Activated T-helper 9 cell treated with anti-CD3 and anti-CD28 coated beads, Interleukin-2, amount 50 U/mL, for 16 hours (primary cell): ENCODE measurements around the gene INPP5K.
A peak's percentile ranks its signal among the peaks of the same experiment; 100 is the strongest.

Source experiments
- DNase-seq: peaks from one replicate; pipeline ENCODE4 v3.0.0-alpha.2; 2020; ENCODE audit warnings: low read depth

The INPP5K gene

DNA sequence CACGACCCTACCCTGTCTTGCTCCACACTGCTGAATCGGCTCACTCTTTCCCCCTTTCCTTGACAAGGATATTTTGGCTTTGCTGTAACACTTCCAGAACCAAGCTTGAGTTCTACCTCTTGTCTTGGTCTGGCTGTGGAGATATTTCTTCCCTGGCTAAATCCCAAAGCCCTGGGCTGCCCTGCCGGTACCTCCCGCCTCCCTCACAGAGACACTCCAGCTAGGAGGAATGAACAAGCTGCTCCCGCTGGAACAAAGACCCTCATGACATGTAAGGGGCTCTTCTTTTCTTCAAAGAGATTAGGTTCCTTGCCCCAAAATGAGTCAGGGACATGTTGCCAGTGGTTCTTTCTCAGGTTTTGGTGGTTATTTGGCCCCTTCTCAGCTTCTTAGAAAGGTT is 10.8 kb downstream of the INPP5K start:
- no peak for DNase-seq

- no peak for DNase-seq
Measured at GRCh38 chr17:1504866-1505265, 11.5 kb downstream of the INPP5K start.

- DNase-seq: no peak
Measured at GRCh38 chr17:1503699-1504098, 12.7 kb downstream of the INPP5K start.

DNA sequence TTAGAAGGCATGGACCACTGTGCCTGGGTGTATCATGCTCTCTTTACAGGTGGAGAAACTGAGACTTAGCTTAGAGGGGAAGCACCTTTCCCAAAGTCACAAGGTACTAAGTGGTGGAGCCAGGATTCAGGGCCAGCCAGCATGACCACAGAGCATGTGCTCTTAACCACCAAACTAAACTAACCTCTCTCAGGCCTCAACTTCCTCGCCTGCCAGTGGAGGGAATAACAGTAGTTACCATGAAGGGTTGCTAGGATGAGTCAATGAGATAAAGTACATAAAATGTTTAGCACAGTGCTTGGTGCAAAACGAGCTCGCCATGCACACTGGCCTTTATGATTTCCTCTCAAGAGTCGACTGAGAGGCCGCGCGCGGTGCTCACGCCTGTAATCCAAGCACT is 17.5 kb downstream of the INPP5K start:
- no peak for DNase-seq

GRCh38 chr17:1498233-1498632 is 18.2 kb downstream of the INPP5K start:
- no peak for DNase-seq

DNA sequence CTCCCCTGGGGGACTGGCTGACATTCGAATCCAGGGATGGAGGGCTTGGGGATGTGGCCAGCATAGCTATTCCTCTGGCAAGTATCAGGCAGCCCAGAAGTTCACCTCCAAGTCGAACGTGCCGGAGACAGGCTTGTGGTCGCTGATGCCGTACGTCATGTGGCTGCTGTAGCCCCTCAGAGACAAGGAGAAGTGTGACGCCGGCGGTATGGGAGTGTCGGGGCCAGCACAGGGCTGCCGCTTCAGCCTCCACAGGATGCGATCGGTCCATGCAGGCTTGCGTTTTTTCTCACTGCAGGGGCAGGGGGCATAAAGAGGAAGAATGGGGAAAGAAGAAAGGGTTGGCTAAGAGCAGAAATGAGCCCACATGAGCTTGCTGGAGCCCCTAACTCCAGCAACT is 18.6 kb downstream of the INPP5K start:
- DNase-seq: no peak

GRCh38 chr17:1496869-1497268 is 19.5 kb downstream of the INPP5K start:
- DNase-seq: no peak

DNA sequence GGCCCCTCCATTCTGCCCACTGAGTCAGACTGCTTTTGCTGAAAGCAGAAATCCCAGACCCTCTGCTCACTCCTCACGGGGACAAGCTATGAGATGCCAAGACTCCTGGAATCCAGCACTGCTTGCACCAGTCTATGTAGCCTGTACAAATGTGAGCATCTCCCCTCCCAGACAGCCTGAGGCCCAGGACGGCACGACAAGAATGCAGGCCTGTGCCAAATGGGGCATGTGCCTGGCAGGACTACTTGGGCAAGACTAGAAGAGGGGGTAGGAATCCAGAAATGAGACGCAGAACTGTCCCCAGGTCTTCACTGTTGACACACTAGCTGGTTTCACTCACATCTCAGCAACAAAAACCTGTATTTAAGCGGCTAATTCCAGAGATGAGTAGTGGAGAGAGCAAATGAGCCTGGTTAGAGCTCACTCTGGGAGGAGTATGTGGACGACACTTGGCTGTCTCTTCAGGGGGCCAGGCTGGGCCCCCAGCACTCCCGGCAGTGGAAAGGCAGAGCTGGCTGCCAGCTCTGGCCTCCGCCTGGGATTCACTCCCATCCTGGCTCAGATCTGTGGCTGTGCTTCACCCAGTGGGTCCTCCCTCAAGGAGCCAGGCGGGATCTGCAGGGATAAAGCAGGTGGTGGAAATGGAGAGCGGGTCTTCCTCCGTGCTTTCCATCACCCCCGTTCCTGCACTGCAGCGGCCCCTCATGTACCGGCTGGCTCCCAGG is 21.0 kb downstream of the INPP5K start:
- no peak for DNase-seq

DNA sequence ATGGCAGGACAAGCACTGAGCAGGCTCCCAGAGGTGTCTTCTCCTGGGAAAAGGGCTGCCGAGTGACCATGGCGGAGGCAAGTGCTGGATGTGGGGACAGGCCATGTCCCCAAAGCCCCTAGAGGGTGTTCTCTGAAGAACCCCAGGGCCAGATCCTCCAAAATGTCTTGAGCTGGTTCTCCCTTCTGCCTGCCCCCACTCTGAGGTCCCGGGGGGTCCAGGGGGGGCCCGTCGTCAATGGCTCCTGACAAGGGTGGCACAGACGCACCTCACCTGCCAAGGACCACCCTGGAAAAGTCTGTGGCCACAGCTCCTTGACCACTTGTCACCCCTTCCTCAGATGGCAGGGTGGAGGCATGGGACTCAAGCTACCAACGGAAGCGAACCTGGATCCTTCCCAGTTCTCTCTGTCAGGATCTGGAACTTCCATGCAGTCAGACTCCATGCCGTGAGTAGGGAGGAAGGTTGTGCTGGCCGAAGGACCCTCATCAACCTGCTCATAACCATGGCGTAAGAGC is 21.6 kb downstream of the INPP5K start:
- DNase-seq: no peak

- no peak for DNase-seq
Measured at GRCh38 chr17:1494203-1494602, 22.2 kb downstream of the INPP5K start.

GRCh38 chr17:1493291-1493980 is 23.0 kb downstream of the INPP5K start:
- DNase-seq: no peak

DNA sequence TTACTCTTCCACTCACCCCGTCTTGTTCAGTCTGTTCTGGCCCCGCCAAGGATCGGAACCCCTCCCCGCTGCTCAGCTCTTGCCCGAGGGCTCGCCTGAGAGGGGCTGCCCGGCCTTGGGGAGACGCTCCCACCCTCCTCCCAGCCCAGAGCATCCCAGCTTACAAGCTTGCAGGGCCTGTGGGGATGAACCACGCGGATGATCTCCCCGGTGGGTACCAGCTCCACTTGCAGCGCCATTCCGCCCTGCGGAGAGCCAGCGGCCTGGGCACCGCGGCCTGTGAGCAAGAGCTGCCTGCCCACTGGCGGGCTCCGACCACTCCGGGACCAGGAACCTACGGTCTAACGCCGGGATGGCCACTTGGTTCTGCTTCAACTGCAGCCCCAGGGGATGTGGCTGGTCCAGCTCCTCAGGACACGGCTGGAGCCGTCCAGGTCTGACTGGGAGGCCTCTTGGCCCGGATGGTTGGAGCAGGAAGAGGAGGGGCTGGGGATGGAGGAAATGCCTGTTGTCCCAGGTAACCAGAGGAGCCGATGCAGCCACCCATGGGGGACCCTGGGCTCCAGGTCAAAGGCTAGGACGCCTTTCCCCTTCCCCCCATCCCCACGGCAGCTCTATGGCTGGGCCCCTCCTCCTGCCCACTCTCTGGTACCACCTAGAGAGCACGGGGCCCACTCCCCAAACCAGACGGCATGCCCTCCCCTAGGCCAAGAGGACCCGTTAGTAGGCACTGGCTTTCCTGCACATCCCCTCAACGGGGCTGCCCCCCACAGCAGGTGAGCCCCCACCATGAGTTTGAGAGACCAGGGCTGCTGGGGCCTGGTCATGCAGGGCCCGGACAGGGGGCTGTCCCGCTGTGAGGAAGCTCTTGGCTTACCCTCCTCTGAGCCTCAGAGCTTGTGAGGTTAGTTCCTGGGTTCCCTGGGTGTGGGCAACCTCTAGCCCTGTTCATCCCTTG is 23.9 kb downstream of the INPP5K start, which contains the start of gene MYO1C:
MYO1C (minus strand) TSS at position 438 of the 958 bp plus-strand sequence; CDS start at position 239, 199 bp downstream.
- no peak for DNase-seq

- DNase-seq: peak; percentile 26
Measured at GRCh38 chr17:1491443-1492248, 24.8 kb downstream of the INPP5K start.

- peak; percentile 53 for DNase-seq
Measured at GRCh38 chr17:1490643-1491442, 25.6 kb downstream of the INPP5K start.

- no peak for DNase-seq
Measured at GRCh38 chr17:1488826-1489270, 27.6 kb downstream of the INPP5K start.

DNA sequence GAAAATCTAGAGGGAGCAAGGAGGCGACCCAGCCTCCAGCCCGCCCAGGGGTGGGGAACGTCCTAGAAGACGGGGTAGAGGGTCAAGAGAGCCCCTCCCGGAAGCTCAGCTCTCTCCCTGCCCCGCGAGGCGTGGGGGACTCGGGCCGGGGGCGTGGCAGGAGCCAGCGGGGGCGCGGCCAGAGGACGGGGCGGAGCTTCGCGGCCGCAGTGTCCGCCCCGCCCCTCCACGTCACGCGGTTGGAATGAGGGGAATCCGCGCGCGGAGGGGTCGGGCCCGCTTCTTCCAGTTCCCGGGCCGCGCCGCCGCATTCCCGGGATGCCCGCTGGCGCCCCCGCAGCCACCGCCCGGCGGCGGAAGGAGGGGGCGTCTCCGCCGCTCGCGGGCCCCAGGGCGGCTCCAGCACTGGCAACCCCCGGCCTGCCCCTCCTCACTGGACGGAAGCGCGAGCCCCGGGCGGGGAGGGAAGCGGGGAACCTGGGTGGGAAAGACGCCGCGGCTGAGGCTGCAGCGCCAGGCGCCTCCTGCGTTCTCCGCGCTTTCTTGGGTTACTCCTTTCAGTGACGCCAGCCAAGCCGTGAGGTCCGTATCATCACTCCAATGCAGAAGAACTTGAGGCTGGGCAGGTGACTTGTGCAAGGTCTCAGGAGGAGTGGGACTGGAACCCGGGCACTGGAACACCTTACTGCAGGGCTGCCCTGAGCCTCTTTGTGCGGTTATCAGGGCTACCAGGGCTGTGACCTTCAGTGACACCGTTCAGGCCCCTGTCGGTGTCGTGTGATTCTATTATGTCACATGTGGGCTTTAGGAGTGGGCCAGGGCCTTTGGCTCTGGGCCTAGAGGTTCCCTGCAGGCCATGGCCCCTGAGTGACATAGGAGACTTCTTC is 28.2 kb downstream of the INPP5K start:
- peak; percentile 64 for DNase-seq

- peak; percentile 68 for DNase-seq
Measured at GRCh38 chr17:1486802-1487695, 29.4 kb downstream of the INPP5K start.
